IPS DF 6.9 (cell line): ENCODE data around the gene PPP4R4.

Experiments used
- DNase-seq: peaks from one replicate; pipeline ENCODE4 v3.0.0-alpha.2; 2013; ENCODE audit warnings: low read depth, low spot score
- H3K27ac ChIP-seq: one replicate; pipeline ENCODE4 v1.5.1; 2013; ENCODE audit warnings: low read length, control low read depth
- H3K27me3 ChIP-seq: 2 replicates; pipeline ENCODE4 v1.6.1; 2013; ENCODE audit warnings: mild to moderate bottlenecking, low read length; ENCODE audit not compliant: control insufficient read depth, insufficient read depth
- H3K36me3 ChIP-seq: 2 replicates; pipeline ENCODE4 v1.6.1; 2013; ENCODE audit warnings: low read length; ENCODE audit not compliant: control insufficient read depth, insufficient read depth
- H3K4me1 ChIP-seq: 2 replicates; pipeline ENCODE4 v1.6.1; 2013; ENCODE audit warnings: low read length; ENCODE audit not compliant: control insufficient read depth, insufficient read depth
- H3K4me3 ChIP-seq: 2 replicates; pipeline ENCODE4 v1.5.1; 2013; ENCODE audit warnings: mild to moderate bottlenecking, low read length
- H3K9me3 ChIP-seq: 2 replicates; pipeline ENCODE4 v1.6.1; 2013; ENCODE audit warnings: low read length, inconsistent platforms; ENCODE audit not compliant: control insufficient read depth, insufficient read depth
- WGBS: extraction: QIAGEN DNeasy Blood & Tissue Kit; methylation state at CpG from one replicate; pipeline ENCODE4 v1.1.7; 2013; ENCODE audit warnings: mixed read lengths, missing lambda C conversion rate; ENCODE audit not compliant: insufficient read length, insufficient coverage; 5-methylcytosine and 5-hydroxymethylcytosine counted together

PPP4R4 gene

GRCh38 chr14:94305620-94306019 lies 131.5 kb downstream of the PPP4R4 start:
- DNase-seq: no peak
- Histone ChIP-seq H3K4me3 (no peak overlapping the region), H3K9me3 (no peaks in the 10 kb centered on the region), H3K36me3 (no peaks in the 10 kb centered on the region), H3K27ac (no peak overlapping the region), H3K4me1 (no peaks in the 10 kb centered on the region), H3K27me3 (no peaks in the 10 kb centered on the region)
- WGBS: no CpG with 5 or more reads among the region's 2 CpGs

GRCh38 chr14:94306047-94306978 lies 132.2 kb downstream of the PPP4R4 start:
- no CpG with 5 or more reads among the region's 12 CpGs for WGBS
- H3K4me3 ChIP-seq: no peak overlapping the region
- no peaks in the 10 kb centered on the region for H3K27me3 ChIP-seq
- no peak overlapping the region for H3K27ac ChIP-seq
- H3K9me3 ChIP-seq: no peaks in the 10 kb centered on the region
- H3K4me1 ChIP-seq: no peaks in the 10 kb centered on the region
- DNase-seq: no peak
- no peaks in the 10 kb centered on the region for H3K36me3 ChIP-seq

GRCh38 chr14:94307410-94307992 lies 133.4 kb downstream of the PPP4R4 start:
- H3K4me3 ChIP-seq: no peak overlapping the region
- no peaks in the 10 kb centered on the region for H3K4me1 ChIP-seq
- peak; percentile 35 for DNase-seq
- H3K9me3 ChIP-seq: no peaks in the 10 kb centered on the region
- WGBS: no CpG with 5 or more reads among the region's 5 CpGs
- no peak overlapping the region for H3K27ac ChIP-seq
- no peaks in the 10 kb centered on the region for H3K36me3 ChIP-seq
- no peaks in the 10 kb centered on the region for H3K27me3 ChIP-seq

GRCh38 chr14:94309721-94310120 lies 135.6 kb downstream of the PPP4R4 start:
- Histone ChIP-seq H3K4me1 (no peaks in the 10 kb centered on the region), H3K27me3 (no peaks in the 10 kb centered on the region), H3K27ac (no peak overlapping the region), H3K9me3 (no peaks in the 10 kb centered on the region), H3K4me3 (no peak overlapping the region), H3K36me3 (no peaks in the 10 kb centered on the region)
- WGBS: no CpG with 5 or more reads among the region's 10 CpGs
- no peak for DNase-seq

- Histone ChIP-seq H3K27ac (no peak overlapping the region), H3K4me3 (no peak overlapping the region), H3K4me1 (no peaks in the 10 kb centered on the region), H3K27me3 (no peaks in the 10 kb centered on the region), H3K36me3 (no peaks in the 10 kb centered on the region), H3K9me3 (no peaks in the 10 kb centered on the region)
- DNase-seq: no peak
- WGBS: no CpG with 5 or more reads among the region's 3 CpGs
These were observed 136.1 kb downstream of the PPP4R4 start for GRCh38 chr14:94310248-94310647.

GRCh38 chr14:94312481-94313246 lies 138.5 kb downstream of the PPP4R4 start:
- DNase-seq: no peak
- Histone ChIP-seq H3K9me3 (no peaks in the 10 kb centered on the region), H3K36me3 (no peaks in the 10 kb centered on the region), H3K27me3 (no peaks in the 10 kb centered on the region), H3K4me3 (no peak overlapping the region), H3K27ac (no peak overlapping the region), H3K4me1 (no peaks in the 10 kb centered on the region)
- no CpG with 5 or more reads among the region's 6 CpGs for WGBS

GRCh38 chr14:94313991-94314655 lies 140.0 kb downstream of the PPP4R4 start:
- WGBS: no CpG with 5 or more reads among the region's 8 CpGs
- Histone ChIP-seq H3K4me3 (no peak overlapping the region), H3K4me1 (no peaks in the 10 kb centered on the region), H3K9me3 (no peaks in the 10 kb centered on the region), H3K27ac (no peak overlapping the region), H3K27me3 (no peaks in the 10 kb centered on the region), H3K36me3 (no peaks in the 10 kb centered on the region)
- no peak for DNase-seq

- no peaks in the 10 kb centered on the region for H3K9me3 ChIP-seq
- H3K27me3 ChIP-seq: no peaks in the 10 kb centered on the region
- H3K4me1 ChIP-seq: no peaks in the 10 kb centered on the region
- no peak overlapping the region for H3K4me3 ChIP-seq
- DNase-seq: no peak
- no peaks in the 10 kb centered on the region for H3K36me3 ChIP-seq
- no peak overlapping the region for H3K27ac ChIP-seq
- WGBS: no CpG with 5 or more reads among the region's 2 CpGs
These were observed 140.8 kb downstream of the PPP4R4 start for GRCh38 chr14:94314890-94315289.

GRCh38 chr14:94316692-94317091 lies 142.6 kb downstream of the PPP4R4 start:
- Histone ChIP-seq H3K4me3 (no peak overlapping the region), H3K27ac (no peak overlapping the region), H3K9me3 (no peaks in the 10 kb centered on the region), H3K4me1 (no peaks in the 10 kb centered on the region), H3K27me3 (no peaks in the 10 kb centered on the region), H3K36me3 (no peaks in the 10 kb centered on the region)
- WGBS: no CpG with 5 or more reads among the region's 1 CpG
- no peak for DNase-seq

GRCh38 chr14:94317259-94317658 lies 143.1 kb downstream of the PPP4R4 start:
- no peak for DNase-seq
- no CpG with 5 or more reads among the region's 4 CpGs for WGBS
- no peaks in the 10 kb centered on the region for H3K9me3 ChIP-seq
- no peaks in the 10 kb centered on the region for H3K36me3 ChIP-seq
- no peaks in the 10 kb centered on the region for H3K4me1 ChIP-seq
- no peak overlapping the region for H3K27ac ChIP-seq
- no peaks in the 10 kb centered on the region for H3K27me3 ChIP-seq
- H3K4me3 ChIP-seq: no peak overlapping the region
